ENCODE measurements around the gene CTSZ.

DNA sequence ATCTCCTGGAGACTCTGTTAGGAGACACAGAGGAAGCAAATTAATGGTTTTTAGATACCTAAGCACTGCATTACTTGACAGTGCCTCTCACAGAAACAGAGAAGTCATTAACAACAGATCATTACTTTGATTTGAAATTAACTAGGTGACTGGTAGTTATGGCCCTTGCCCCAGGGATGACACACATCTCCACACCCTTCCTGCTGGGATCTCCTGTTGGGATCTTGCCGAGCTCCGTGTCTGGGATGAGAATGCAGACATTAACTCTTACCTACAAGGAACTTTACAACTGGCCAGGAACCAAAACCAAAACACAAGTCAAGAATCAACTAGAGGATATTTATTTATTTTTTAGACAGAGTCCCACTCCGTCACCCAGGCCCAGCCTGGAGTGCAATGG, 37.7 kb upstream of the CTSZ start:
- TF ChIP-seq POLR2A (IDR thresholded peaks at IDR 0.05): no peak
- TF ChIP-seq, protein P1, sequence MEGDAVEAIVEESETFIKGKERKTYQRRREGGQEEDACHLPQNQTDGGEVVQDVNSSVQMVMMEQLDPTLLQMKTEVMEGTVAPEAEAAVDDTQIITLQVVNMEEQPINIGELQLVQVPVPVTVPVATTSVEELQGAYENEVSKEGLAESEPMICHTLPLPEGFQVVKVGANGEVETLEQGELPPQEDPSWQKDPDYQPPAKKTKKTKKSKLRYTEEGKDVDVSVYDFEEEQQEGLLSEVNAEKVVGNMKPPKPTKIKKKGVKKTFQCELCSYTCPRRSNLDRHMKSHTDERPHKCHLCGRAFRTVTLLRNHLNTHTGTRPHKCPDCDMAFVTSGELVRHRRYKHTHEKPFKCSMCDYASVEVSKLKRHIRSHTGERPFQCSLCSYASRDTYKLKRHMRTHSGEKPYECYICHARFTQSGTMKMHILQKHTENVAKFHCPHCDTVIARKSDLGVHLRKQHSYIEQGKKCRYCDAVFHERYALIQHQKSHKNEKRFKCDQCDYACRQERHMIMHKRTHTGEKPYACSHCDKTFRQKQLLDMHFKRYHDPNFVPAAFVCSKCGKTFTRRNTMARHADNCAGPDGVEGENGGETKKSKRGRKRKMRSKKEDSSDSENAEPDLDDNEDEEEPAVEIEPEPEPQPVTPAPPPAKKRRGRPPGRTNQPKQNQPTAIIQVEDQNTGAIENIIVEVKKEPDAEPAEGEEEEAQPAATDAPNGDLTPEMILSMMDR (IDR thresholded peaks at IDR 0.05): no peak
- TF ChIP-seq POLR2AphosphoS5 (IDR thresholded peaks at IDR 0.05): no peak
